Hypothalamus (tissue), 51 donors: ENCODE measurements around the gene RHOT2.

Experiments used
- DNase-seq, 51 donors: peaks; one replicate each; lab custom pipeline; 2025; lab: John Stamatoyannopoulos, UW

RHOT2 gene

DNA sequence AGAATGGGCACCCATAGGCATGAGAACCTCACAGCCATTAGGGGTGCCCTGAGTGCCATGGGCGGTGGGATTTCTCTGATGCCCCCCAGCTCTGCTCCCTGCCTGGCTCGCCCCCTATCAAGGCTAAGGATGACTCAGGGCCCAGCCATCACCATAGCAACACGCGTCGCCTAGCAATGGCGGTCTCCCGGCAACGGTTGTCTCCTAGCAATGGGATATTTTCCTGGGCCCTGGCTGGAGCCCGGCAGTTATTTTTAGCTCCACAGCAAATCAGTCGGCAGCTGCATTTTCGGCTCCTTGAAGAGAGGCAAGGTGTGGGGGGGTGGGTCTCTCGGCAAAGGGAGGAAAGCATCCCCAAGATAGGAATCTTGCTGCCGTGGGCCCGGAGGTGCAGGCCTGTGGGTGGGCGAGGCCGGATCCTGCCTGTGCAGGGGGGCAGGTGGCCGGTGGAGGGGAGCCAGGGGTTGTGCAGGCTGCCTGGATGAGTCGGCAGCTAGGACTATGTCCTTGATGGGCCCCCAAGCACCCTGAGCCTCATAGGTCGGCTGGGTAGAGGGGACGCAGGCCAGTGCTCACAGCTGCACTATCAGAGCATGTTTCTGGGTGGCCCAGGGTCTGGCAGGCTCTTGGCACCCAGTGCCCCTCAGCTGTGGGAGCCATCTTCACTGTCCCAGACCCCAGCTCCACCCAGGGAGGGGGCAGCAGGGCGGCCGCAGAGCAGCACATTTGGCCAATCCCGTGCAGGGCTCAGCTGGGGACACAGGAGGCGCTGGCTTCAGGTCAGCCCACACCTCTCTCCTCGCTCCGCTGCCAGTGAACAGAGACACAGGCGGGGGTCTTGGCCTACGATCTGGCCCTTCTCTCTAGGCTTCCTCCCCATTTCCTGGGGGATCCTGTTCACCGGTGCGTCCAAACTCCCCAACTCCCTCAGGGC, 41.9 kb downstream of the RHOT2 start:
- DNase-seq: peak in 47 of 51 donors; percentile 16 to 93 (median 79)

DNA sequence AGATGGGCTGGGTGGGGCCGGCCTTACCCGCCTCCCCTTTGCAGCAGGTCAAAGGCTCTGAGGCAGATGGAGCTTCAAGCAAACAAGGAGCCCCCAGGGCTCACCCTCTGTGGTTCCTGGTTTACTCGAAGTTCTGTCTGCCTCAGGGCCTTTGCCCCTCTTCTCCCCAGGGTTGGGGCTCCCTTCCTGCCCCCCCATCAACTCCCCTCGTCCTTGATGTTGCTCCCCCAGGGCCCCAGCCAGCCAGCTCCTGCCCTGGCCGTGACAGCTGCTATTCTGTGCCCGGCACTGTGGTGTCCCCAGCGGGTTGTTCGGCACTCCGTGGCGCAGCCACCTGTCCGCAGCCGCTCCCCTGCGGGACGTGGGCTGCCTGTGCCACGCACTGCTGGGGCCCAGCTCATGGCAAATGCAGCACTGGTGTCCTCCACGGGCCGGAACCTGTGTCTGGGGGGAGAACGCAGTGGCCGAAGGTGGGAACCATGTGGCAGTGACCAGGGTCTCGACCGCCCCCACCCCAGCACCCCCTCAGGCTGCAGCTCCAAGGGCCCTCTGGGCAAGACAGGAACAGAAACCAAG, 42.7 kb downstream of the RHOT2 start:
- DNase-seq: peak in 1 of 51 donors; percentile 18

DNA sequence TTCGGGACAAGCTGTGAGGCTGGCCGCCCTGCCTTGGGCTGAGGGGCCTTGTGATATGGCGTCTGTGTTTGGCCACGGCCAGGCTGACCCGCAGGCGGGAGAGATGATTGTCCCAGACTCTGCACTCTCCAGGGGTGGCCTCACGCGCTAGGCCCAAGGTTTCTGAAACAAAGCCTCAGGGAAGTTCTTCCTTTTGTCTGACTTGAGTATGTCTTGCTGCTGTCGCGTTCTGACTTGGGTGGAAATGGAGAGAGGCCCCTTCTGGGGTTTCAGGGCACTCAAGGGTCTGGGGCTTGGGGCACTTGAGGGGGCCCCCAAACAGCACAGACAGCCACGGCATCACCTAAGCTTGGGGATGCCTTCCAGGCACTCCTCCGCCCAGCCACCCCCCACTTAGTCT, 43.2 kb downstream of the RHOT2 start:
- no peak for DNase-seq

DNA sequence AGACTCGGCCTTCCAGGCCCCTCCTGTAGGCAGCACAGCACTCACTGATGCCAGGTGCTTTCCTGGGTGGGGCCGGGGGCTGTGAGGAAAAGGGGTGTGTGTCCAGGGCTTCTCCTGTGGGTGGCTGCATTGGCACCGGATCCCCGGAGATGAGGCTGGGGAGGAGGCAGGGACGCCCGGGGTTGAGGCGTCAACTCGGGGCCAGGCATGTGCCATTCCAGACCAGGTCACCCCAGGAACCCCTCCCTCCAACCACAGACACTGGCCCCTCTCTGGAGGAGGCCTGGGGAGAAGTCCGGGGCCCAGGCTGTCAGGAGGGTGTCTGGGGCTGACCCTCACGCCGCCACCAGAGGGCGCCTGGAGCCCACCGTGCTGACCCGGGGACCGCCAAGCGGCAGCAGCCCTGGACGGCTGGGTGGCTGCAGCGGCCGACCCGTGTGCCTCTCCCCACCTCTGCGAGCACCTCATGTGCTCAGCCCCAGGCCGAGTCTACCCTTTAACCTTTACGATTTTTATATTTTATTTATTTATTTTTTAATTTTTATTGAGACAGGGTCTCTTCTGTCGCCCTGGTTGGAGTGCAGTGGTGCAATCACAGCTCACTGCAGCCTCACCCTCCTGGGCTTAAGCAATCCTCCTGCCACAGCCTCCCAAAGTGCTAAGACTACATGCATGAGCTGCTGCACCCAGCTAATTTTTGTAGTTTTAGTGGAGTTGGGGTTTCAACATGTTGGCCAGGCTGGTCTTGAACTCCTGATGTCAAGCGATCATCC, 43.8 kb downstream of the RHOT2 start:
- peak in 48 of 51 donors; percentile 19 to 87 (median 60) for DNase-seq

- DNase-seq: peak in 3 of 51 donors; percentile 8 to 33 (median 29)
Observed at GRCh38 chr16:712740-713250, 44.9 kb downstream of the RHOT2 start.

GRCh38 chr16:714079-714478, 46.1 kb downstream of the RHOT2 start:
- no peak for DNase-seq

DNA sequence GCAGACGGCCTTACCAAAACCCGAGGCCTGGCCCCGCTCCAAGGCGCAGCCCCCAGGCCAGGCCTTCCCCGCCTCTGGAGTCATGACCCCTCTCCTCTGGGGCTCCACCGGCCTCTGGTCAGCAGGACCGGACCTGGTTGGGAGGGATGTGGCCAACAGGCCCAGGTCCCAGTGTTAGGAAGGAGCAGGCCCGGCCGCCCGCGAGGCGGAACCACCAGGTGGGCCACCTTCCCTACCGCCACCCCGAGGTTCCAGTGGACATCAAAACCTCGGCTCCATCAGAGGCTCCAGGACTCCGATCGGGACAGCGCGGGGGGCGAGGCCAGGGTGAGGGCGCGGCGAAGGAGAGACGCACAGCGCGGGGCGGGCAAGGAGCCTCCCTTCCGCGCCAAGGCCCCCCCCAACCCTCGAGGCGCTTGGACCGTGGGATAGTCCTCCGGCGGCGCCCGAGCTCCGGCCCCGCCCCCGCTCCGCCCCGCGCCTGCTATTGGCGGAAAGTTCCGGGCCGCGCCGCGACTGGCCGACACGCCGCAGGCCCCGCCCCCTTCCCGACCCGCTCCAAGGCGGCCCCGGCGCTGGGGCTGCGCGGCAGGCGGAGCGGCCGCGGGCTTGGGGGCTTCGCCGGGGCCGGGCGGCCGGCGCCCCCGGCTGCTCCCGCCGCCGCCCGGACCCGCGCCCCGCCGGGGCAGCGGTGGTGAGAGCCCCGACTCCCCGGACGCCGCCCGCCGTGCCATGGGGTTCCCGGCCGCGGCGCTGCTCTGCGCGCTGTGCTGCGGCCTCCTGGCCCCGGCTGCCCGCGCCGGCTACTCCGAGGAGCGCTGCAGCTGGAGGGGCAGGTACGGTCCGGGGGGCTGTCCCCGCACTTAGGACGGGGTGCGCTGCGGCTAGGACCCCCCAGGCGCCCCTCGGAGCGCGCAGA, 46.9 kb downstream of the RHOT2 start, which contains the start of gene METRN:
METRN (plus strand) TSS at position 561 of the 919 bp plus-strand sequence; CDS start at position 733, 172 bp downstream.
- DNase-seq: peak in 50 of 51 donors; percentile 41 to 96 (median 85)

DNA sequence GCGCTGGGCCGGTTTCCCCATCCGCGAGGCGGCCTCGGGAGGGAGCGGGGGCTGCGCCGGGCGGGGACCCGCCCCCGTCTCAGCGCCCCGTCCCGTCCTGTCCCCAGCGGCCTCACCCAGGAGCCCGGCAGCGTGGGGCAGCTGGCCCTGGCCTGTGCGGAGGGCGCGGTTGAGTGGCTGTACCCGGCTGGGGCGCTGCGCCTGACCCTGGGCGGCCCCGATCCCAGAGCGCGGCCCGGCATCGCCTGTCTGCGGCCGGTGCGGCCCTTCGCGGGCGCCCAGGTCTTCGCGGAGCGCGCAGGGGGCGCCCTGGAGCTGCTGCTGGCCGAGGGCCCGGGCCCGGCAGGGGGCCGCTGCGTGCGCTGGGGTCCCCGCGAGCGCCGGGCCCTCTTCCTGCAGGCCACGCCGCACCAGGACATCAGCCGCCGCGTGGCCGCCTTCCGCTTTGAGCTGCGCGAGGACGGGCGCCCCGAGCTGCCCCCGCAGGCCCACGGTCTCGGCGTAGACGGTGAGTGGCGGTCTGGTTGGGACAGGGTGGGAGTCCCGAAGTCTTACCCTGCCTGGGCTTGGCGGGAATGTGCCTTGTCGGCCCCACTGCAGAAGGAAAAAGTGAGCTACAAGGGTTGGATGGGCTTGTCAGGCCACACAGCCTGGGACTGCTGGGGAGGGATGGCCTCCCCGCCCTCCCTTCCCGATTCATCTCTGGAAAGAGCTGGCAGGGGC, 47.7 kb downstream of the RHOT2 start:
- DNase-seq: peak in 10 of 51 donors; percentile 32 to 68 (median 54)

DNA sequence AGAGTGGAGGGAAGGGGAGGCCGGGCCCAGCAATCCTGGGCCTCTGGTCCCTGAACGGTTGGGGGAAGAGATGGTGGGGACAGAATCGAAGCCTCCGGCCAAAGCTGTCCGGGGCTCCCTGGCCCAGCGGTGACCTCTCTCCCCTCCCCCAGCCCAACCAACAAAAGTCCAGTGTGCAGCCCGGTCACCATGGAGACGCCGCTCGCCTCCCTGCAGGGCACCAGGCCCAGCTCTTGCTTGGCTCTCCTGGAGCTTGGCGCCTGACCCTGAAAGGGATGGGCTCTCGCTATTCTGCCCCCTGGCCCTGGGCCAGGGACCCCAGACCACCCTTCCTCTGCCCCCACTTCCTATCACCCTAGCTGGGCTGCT, 48.3 kb downstream of the RHOT2 start:
- DNase-seq: peak; percentile 35 to 96 (median 85)

DNA sequence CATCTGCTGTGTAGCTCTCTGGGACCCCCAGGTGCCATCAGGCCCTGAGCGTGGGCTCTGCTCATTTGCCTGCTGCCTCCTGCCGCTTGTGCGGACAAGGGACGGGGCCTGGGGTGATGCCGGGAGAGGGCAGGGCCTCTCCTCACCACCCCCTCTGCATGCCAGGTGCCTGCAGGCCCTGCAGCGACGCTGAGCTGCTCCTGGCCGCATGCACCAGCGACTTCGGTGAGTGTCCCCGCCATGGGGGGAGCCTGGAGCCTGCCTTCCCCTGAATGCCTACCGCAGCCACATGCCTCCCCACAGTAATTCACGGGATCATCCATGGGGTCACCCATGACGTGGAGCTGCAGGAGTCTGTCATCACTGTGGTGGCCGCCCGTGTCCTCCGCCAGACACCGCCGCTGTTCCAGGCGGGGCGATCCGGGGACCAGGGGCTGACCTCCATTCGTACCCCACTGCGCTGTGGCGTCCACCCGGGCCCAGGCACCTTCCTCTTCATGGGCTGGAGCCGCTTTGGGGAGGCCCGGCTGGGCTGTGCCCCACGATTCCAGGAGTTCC, 48.9 kb downstream of the RHOT2 start:
- no peak for DNase-seq

GRCh38 chr16:717450-718245, 49.7 kb downstream of the RHOT2 start:
- peak in 14 of 51 donors; percentile 13 to 49 (median 27) for DNase-seq

DNA sequence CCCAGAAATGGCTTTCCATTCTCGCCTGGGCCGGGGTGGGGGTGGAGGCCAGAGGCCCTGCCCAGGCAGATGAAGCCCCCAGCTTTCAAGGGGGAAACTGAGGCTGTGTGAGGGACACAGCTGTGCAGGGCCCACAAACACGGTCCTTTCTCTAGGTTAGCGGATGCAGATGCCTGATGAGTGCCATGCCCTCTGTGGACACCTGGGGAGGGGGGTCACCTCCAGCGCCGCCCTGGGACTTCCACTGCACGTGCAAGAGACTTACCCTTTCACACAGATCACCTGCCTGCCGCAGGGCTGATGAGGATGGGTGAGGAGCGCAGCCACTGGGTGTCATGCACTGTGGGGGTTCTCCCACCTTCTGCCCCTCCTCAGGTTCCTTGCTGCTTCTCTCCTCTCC, 50.5 kb downstream of the RHOT2 start:
- DNase-seq: no peak

DNA sequence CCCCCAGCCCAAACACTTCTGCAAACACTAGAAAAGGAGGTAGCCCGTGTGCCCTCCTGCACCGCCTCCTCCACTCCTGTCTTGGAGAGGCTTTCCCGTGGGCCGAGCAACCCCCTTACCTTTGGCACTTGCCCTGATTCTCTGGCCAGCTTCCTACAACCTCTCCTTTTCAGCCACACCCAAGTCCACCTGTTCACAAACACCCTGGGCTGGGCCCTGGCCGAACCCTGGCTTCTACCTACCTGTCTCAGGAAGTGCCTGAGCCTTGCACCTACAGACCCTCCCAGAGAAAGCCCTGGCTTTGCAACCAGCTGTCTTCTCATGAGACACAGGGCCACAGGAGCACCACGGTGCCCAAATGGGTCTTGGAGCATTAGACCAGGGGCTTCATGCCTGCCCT, 51.0 kb downstream of the RHOT2 start:
- DNase-seq: no peak

DNA sequence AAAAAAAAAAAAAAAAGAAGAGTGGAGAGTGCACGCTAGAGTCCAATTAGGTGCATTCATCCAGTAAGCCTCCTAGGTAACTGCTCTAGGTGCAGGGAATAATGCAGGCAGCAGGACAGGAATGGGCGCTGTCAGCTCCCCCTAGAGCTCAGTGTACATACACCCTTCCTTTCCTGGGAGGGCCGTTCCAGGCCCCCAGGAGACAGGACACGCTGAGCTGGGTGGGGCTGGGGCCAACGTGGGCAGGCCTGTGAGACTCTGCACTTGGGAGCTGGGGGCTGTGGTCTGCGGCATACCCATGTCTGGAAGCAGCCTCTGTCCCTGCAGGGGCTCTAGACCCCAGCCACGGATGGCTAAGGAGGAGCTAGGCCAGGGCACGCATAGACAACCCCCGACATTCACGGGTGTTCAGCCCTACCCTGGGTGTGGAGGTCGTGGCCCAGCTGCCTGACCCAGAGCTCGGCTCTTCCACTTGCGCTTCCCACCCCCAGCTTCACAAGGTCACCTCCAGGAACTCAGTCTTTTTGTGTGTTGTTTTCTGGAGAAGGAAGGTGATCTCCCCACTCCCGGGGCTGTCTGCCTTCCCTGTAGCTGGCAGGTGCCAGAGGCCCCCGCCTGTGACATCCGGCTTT, 52.0 kb downstream of the RHOT2 start:
- DNase-seq: peak in 5 of 51 donors; percentile 23 to 67 (median 48)

GRCh38 chr16:720447-720989, 52.6 kb downstream of the RHOT2 start:
- DNase-seq: peak in 47 of 51 donors; percentile 23 to 83 (median 64)

- peak in 48 of 51 donors; percentile 36 to 85 (median 74) for DNase-seq
Observed at GRCh38 chr16:720990-721764, 53.2 kb downstream of the RHOT2 start, which contains the start of gene ANTKMT. Gene ANTKMT (plus strand): TSS chr16:721146. CDS start chr16:721275, 129 bp downstream.
